Right lobe of liver (tissue), 4 donors: ENCODE results near the gene SPX.

Source experiments
- POLR2A ChIP-seq: fragments of 450-650 bp; IDR thresholded peaks from one replicate; pipeline ENCODE4 v1.6.1; 2017; ENCODE audit warnings: antibody characterized with exemption, mild to moderate bottlenecking
- TF ChIP-seq, protein P1 (sequence below), 4 donors: fragments of 200-600 bp in 3 of 4; fragments of 450-650 bp in 1 of 4; IDR thresholded peaks; one replicate each; pipeline versions ENCODE4 v1.5.1 to v1.8.0; 2016 to 2022; ENCODE audit warnings: antibody characterized with exemption in 4 of 4, mild to moderate bottlenecking in 2 of 4
- donor health status: DM: no; HTN: no; CAD: no.
- donor health status: DM: no; HTN: no; CAD: no.
- donor health status: DM: no; HTN: yes; CAD: no.

DNA sequence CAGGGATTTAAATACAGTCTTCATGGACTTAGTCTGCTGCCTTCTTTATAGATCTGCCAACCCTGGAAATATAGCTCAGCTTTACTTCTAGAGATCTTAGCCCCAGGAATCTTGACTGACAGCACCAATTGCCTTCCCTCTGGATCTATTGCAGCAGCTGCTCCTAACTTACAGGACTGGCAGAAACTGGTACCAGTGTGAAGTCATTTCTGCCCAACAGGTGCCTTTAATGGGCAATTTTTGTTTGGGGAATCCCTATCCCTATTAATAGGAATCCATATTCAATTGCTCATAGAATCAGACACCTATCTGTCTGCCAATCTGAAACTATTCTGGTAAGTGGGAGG, 27.2 kb downstream of the SPX start:
- TF ChIP-seq, protein P1, sequence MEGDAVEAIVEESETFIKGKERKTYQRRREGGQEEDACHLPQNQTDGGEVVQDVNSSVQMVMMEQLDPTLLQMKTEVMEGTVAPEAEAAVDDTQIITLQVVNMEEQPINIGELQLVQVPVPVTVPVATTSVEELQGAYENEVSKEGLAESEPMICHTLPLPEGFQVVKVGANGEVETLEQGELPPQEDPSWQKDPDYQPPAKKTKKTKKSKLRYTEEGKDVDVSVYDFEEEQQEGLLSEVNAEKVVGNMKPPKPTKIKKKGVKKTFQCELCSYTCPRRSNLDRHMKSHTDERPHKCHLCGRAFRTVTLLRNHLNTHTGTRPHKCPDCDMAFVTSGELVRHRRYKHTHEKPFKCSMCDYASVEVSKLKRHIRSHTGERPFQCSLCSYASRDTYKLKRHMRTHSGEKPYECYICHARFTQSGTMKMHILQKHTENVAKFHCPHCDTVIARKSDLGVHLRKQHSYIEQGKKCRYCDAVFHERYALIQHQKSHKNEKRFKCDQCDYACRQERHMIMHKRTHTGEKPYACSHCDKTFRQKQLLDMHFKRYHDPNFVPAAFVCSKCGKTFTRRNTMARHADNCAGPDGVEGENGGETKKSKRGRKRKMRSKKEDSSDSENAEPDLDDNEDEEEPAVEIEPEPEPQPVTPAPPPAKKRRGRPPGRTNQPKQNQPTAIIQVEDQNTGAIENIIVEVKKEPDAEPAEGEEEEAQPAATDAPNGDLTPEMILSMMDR (IDR thresholded peaks at IDR 0.05): no peak
- TF ChIP-seq POLR2A: no peak
